Keratinocyte (primary cell): Measurements from ENCODE around the gene SNRPA1.

Experiments
- EZH2 ChIP-seq: IDR thresholded peaks from one replicate; pipeline ENCODE4 v1.6.1; 2012; ENCODE audit warnings: inconsistent platforms, mild to moderate bottlenecking, low read length, moderate library complexity
- TF ChIP-seq, protein P1 (sequence below), 3 experiments: IDR thresholded peaks in 1 of 3; conservative IDR thresholded peaks in 1 of 3; optimal IDR thresholded peaks in 1 of 3; 2 replicates in 2 of 3; 3 replicates in 1 of 3; pipeline versions ENCODE3 to v1.5.1; 2011; ENCODE audit warnings: low read length in 3 of 3, mild to moderate bottlenecking in 3 of 3, moderate library complexity in 2 of 3, control low read depth in 1 of 3, inconsistent platforms in 1 of 3; ENCODE audit not compliant: insufficient read depth in 2 of 3; ENCODE audit errors: extremely low read depth in 1 of 3

- TF ChIP-seq, protein P1, sequence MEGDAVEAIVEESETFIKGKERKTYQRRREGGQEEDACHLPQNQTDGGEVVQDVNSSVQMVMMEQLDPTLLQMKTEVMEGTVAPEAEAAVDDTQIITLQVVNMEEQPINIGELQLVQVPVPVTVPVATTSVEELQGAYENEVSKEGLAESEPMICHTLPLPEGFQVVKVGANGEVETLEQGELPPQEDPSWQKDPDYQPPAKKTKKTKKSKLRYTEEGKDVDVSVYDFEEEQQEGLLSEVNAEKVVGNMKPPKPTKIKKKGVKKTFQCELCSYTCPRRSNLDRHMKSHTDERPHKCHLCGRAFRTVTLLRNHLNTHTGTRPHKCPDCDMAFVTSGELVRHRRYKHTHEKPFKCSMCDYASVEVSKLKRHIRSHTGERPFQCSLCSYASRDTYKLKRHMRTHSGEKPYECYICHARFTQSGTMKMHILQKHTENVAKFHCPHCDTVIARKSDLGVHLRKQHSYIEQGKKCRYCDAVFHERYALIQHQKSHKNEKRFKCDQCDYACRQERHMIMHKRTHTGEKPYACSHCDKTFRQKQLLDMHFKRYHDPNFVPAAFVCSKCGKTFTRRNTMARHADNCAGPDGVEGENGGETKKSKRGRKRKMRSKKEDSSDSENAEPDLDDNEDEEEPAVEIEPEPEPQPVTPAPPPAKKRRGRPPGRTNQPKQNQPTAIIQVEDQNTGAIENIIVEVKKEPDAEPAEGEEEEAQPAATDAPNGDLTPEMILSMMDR (optimal IDR thresholded peaks at IDR 0.05 in 1 of 3, IDR thresholded peaks at IDR 0.05 in 1 of 3, conservative IDR thresholded peaks at IDR 0.05 in 1 of 3; ENCODE audit: extremely low read depth in 1 of 3, insufficient read depth in 2 of 3, low read length in 3 of 3): no peak
- TF ChIP-seq EZH2: no peak
Observed at GRCh38 chr15:101266034-101266433, 29.0 kb downstream of the SNRPA1 start.
